ENCODE results near the gene PSMA3.

DNA sequence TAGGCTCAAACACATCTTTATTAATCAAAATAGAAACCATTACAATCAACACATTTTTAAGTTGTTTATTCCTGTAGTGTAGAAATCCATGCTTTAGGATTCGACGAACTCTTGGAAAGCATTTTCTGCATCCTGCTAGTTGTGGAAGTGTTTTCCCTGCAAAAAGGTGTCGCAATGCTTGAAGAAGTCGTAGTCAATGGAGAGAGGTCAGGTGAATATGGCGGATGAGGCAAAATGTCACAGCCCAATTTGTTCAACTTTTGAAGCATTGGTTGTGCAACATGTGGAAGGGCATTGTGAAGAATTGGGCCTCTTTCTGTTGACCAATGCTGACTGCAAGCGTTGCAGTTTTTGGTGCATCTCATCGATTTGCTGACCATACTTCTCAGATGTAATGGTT, 49.6 kb downstream of the PSMA3 start:
- TF ChIP-seq, protein P1, sequence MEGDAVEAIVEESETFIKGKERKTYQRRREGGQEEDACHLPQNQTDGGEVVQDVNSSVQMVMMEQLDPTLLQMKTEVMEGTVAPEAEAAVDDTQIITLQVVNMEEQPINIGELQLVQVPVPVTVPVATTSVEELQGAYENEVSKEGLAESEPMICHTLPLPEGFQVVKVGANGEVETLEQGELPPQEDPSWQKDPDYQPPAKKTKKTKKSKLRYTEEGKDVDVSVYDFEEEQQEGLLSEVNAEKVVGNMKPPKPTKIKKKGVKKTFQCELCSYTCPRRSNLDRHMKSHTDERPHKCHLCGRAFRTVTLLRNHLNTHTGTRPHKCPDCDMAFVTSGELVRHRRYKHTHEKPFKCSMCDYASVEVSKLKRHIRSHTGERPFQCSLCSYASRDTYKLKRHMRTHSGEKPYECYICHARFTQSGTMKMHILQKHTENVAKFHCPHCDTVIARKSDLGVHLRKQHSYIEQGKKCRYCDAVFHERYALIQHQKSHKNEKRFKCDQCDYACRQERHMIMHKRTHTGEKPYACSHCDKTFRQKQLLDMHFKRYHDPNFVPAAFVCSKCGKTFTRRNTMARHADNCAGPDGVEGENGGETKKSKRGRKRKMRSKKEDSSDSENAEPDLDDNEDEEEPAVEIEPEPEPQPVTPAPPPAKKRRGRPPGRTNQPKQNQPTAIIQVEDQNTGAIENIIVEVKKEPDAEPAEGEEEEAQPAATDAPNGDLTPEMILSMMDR (IDR thresholded peaks at IDR 0.05): no peak
- TF ChIP-seq POLR2A (IDR thresholded peaks at IDR 0.05) (no peak), POLR2AphosphoS5 (IDR thresholded peaks at IDR 0.05) (no peak)
